GM21381 (cell line): Measurements from ENCODE around the gene KRTAP10-1.

Experiments
- ATAC-seq: cut with Tn5 transposase; IDR thresholded peaks from one replicate; pipeline ENCODE4 v1.9.1; 2021; ENCODE audit warnings: mild to moderate bottlenecking, moderate library complexity; ENCODE audit not compliant: unreplicated experiment

KRTAP10-1 gene

GRCh38 chr21:44492567-44493385 is 47.2 kb downstream of the KRTAP10-1 start:
- no peak for ATAC-seq

- no peak for ATAC-seq
Measured at GRCh38 chr21:44490816-44491215, 49.2 kb downstream of the KRTAP10-1 start.

- ATAC-seq: no peak
Measured at GRCh38 chr21:44490405-44490804, 49.6 kb downstream of the KRTAP10-1 start.

DNA sequence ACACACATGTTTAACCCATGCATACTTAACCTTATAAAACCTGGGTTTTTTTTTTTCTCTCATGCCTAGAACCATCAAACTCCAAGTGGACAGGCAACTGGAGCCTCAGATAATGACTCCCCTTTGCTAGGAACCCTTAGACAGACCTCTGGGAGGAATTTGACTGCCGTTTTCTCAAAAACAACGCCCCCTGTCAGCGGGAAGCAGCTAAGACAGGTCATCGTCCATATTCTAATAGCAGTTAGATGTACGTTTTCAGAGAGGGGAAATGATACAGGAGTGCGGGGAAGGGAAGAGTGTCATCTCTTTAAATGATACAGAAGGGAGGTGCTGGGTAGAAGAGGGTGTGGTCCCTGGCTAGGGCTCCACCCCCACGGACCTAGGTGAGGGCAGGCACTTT is 50.0 kb downstream of the KRTAP10-1 start:
- no peak for ATAC-seq
